HUES48 (cell line): ENCODE results near the gene DDX5.
A peak's percentile ranks its signal among the peaks of the same experiment; 100 is the strongest.
"Not testable (repeated sequence)": the region's sequence is repeated elsewhere in the genome, so short reads cannot be mapped to it uniquely, and the experiment has no call there.

Experiments used
- H3K27ac ChIP-seq: one replicate; pipeline ENCODE4 v1.7.0; 2013; ENCODE audit warnings: low read depth, low read length, inconsistent platforms
- H3K27me3 ChIP-seq: 2 replicates; pipeline ENCODE4 v1.6.1; 2013; ENCODE audit warnings: mild to moderate bottlenecking, low read length; ENCODE audit not compliant: control insufficient read depth, insufficient read depth
- H3K36me3 ChIP-seq: 2 replicates; pipeline ENCODE4 v1.6.1; 2013; ENCODE audit warnings: low read length; ENCODE audit not compliant: control insufficient read depth, insufficient read depth
- H3K4me1 ChIP-seq: 2 replicates; pipeline ENCODE4 v1.6.1; 2013; ENCODE audit warnings: mild to moderate bottlenecking, low read length; ENCODE audit not compliant: control insufficient read depth, insufficient read depth
- H3K4me3 ChIP-seq: 2 replicates; pipeline ENCODE4 v1.5.1; 2013; ENCODE audit warnings: mild to moderate bottlenecking, low read depth, low read length
- H3K9ac ChIP-seq: 2 replicates; pipeline ENCODE4 v1.6.1; 2013; ENCODE audit warnings: mild to moderate bottlenecking, low read depth, low read length, moderate library complexity
- H3K9me3 ChIP-seq: 2 replicates; pipeline ENCODE4 v1.6.1; 2013; ENCODE audit warnings: low read length; ENCODE audit not compliant: control insufficient read depth, insufficient read depth

Gene DDX5

GRCh38 chr17:64500862-64501765 lies 5.0 kb downstream of the DDX5 start:
- H3K4me3 ChIP-seq: no peak overlapping the region
- H3K9me3 ChIP-seq: no peaks in the 10 kb centered on the region
- H3K4me1 ChIP-seq: peaks cover 12% of the 10 kb centered on the region; the same call in 1 of the 2 replicates
- no peak overlapping the region for H3K9ac ChIP-seq
- H3K36me3 ChIP-seq: peaks cover 75% of the 10 kb centered on the region
- no peak overlapping the region for H3K27ac ChIP-seq
- H3K27me3 ChIP-seq: no peaks in the 10 kb centered on the region

DNA sequence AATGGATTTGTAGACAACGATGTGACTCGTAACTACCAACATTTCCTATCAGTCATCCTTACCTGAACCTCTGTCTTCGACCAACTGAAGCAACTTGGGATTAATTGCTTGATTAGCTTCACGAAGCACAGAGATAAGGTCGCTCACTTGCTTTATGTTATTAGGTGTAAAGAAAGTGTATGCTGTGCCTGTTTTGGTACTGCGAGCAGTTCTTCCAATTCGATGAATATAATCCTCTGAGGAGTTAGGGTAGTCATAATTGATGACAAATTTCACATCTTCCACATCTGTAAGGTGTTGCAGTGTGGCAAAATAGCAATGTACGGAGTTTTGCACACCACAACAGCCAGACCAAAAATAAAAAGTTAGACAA lies 5.6 kb downstream of the DDX5 start:
- Histone ChIP-seq H3K9me3 (no peaks in the 10 kb centered on the region), H3K4me3 (no peak overlapping the region), H3K27me3 (no peaks in the 10 kb centered on the region), H3K4me1 (peaks cover 12% of the 10 kb centered on the region; the same call in 1 of the 2 replicates), H3K9ac (no peak overlapping the region), H3K36me3 (peaks cover 75% of the 10 kb centered on the region), H3K27ac (peak overlapping the region; percentile 53)

GRCh38 chr17:64499805-64500486 lies 6.1 kb downstream of the DDX5 start:
- H3K27ac ChIP-seq: peak overlapping the region; percentile 53
- H3K27me3 ChIP-seq: no peaks in the 10 kb centered on the region
- peaks cover 74% of the 10 kb centered on the region for H3K36me3 ChIP-seq

DNA sequence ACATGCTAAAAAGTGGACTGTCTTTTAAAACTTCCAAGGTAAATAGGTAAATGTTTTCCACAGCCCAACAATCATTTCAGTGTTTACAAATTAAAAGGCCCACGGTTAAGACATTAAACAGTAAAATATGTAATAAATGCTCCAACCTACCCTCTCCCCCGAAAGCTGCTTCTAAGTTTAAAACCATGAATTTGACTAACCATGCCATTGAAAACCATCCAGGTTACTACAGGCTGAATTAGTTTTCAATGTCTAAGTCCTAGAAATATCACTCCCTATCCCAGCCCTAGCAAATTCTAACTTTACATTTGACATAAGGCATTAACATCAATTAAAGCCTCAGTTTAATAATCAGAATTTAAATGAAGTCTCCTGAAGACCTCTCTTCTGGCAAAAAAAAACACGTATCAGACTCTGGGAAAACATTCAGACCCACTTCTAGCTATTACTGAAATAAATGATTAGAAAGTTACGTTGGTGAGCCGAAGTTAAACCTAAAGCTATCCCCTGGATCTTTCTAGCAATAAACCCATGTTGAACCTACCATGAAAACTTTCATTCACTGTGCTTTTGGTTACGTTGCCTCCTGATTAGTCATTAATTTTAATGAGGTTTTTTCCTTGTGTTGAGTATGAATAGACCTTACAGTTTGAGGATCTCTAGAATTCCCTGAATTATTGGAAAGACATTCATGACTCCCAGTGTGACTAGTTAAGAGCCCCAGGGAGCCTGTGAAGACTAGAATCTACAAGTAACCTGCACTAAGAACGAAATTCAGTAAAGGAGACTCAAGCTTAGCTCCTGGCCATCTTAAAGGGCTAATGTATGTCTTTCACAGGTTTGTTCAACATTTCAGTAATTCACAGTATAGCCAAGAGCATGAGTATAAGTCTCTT lies 7.5 kb downstream of the DDX5 start:
- Histone ChIP-seq H3K4me3 (peak overlapping the region; percentile 94), H3K9me3 (no peaks in the 10 kb centered on the region), H3K27me3 (no peaks in the 10 kb centered on the region), H3K27ac (peak overlapping the region; percentile 95), H3K36me3 (peaks cover 70% of the 10 kb centered on the region), H3K9ac (no peak overlapping the region), H3K4me1 (peaks cover 5% of the 10 kb centered on the region; the same call in 1 of the 2 replicates)

More at GRCh38 chr17:64499805-64500486, 6.1 kb downstream of the DDX5 start:
- Histone ChIP-seq H3K9me3 (no peaks in the 10 kb centered on the region), H3K9ac (no peak overlapping the region), H3K4me3 (no peak overlapping the region), H3K4me1 (peaks cover 12% of the 10 kb centered on the region; the same call in 1 of the 2 replicates)

DNA sequence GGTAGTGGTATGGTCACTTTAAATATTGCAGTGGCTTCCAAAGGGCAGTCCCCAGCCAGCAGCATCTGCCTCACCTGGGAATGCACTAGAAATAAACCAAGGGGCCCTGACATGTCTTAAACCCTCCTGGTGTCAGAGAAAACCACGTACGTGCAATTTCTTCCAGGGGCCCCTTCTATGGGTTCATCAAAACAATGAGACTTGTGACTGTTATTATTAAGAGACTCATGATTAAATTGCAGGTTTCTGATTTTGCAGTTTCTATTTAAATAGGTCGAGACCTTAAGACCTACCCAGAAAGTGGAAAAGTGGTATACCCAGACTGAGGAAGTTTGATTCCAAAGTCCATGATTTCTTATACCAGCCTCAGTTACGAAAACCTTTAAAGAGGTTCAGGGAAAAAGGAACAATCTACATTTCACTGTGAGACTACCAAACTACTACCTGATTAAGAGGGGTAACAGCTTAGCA lies 8.5 kb downstream of the DDX5 start:
- Histone ChIP-seq H3K4me3 (peak overlapping the region; percentile 94), H3K36me3 (peaks cover 67% of the 10 kb centered on the region), H3K27ac (peak overlapping the region; percentile 95), H3K9me3 (no peaks in the 10 kb centered on the region), H3K9ac (peak overlapping the region; percentile 84), H3K4me1 (peaks cover 5% of the 10 kb centered on the region; the same call in 1 of the 2 replicates), H3K27me3 (no peaks in the 10 kb centered on the region)

DNA sequence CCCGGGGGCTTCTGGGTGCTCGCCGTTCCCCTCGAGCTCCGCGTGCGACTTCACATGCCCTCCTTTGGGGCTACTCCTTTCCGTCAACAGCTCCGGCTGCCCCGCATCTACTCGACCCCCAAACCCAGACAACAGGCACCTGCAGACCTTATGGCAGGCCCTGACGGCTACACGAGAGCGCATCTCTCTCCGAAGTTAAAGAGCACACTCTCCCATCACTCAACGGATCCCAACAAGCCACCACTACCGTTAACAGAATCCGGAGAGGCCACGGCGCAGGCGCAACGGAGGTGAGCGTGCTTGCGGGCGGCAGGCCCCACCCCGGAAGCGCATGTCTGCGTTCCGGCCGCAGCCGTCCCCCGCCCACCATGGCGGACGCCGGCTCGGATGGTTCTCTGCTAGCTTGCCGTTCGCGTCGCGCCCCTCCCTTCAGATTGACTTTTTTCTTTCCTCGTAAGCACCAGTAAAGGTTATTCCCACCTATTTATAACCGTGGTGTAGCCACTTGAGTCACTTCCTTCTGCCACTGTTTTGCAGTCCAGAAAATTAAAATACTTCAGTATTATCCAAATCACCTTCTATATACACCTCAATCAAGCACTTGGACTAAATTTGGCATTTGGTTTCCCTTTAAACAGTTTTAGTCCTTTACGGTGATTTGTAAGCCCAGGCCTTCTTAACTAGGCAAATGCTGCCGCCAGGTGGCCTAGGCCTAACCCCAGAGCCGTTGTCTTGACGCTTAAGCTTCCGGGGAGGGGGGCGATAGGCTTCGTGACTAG lies 9.1 kb downstream of the DDX5 start, which contains the start of gene POLG2:
TSS of gene POLG2 (minus strand) at position 269 of the 779 bp plus-strand sequence. CDS start at position 183, 86 bp downstream.
- peak within 1 kb of the TSS; percentile 84 for H3K9ac ChIP-seq
- peaks cover 5% of the 10 kb centered on the region; the same call in 1 of the 2 replicates for H3K4me1 ChIP-seq
- H3K27ac ChIP-seq: peak within 1 kb of the TSS; percentile 95
- H3K27me3 ChIP-seq: no peaks in the 10 kb centered on the region
- H3K9me3 ChIP-seq: peaks cover 3% of the 10 kb centered on the region; the same call in 1 of the 2 replicates
- peaks cover 67% of the 10 kb centered on the region for H3K36me3 ChIP-seq
- peak within 1 kb of the TSS; percentile 94 for H3K4me3 ChIP-seq

GRCh38 chr17:64496348-64496785 lies 9.7 kb downstream of the DDX5 start:
- H3K4me1 ChIP-seq: peaks cover 1% of the 10 kb centered on the region; the same call in 1 of the 2 replicates
- peaks cover 67% of the 10 kb centered on the region for H3K36me3 ChIP-seq
- H3K9ac ChIP-seq: peak overlapping the region; percentile 67
- peaks cover 4% of the 10 kb centered on the region; the same call in 1 of the 2 replicates for H3K9me3 ChIP-seq
- H3K27ac ChIP-seq: peak overlapping the region; percentile 95
- H3K4me3 ChIP-seq: peak overlapping the region; percentile 94
- no peaks in the 10 kb centered on the region for H3K27me3 ChIP-seq

GRCh38 chr17:64495300-64495699 lies 10.8 kb downstream of the DDX5 start:
- H3K36me3 ChIP-seq: peaks cover 67% of the 10 kb centered on the region
- not testable (repeated sequence) for H3K27me3 ChIP-seq, H3K27ac ChIP-seq, H3K4me1 ChIP-seq, H3K9me3 ChIP-seq, H3K9ac ChIP-seq
- H3K4me3 ChIP-seq: 0 out of 2 replicates have a peak overlapping the region, but pooled peaks have one; percentile 94

- no peak overlapping the region for H3K27ac ChIP-seq
- no peak overlapping the region for H3K9ac ChIP-seq
- H3K36me3 ChIP-seq: peaks cover 67% of the 10 kb centered on the region
- no peak overlapping the region for H3K4me3 ChIP-seq
- H3K27me3 ChIP-seq: no peaks in the 10 kb centered on the region
- H3K9me3 ChIP-seq: peaks cover 4% of the 10 kb centered on the region; the same call in 1 of the 2 replicates
- no peaks in the 10 kb centered on the region for H3K4me1 ChIP-seq
These were observed 12.0 kb downstream of the DDX5 start for GRCh38 chr17:64494121-64494520.
